Measurements from ENCODE around the gene PSMB8.
A peak's percentile ranks its signal among the peaks of the same experiment; 100 is the strongest.

Gene PSMB8

GRCh38 chr6:32796848-32797776, 46.7 kb downstream of the PSMB8 start:
- peak; percentile 55 to 83 for DNase-seq (ENCODE audit: low read depth in 2 of 2)

DNA sequence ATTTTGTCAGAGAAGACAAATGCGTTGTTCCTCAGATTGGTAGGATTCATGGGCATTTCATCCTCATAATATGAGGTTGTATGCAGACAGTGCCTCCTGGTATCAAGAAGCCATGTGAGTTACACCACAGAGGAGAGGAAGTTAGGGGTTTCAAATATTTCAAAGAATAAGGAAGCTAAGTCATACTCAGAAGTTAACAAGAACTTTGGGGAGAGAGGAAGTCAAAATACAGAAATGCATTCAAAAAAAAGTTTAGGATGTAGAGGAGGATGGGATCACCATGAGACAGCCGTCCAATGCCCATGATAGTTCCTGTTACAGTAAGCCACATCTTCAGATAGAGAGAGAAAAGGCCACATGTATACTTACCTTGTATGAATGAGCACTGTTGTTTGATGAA, 49.3 kb downstream of the PSMB8 start:
- DNase-seq (ENCODE audit: low read depth in 2 of 2), result no peak

GRCh38 chr6:32792901-32793435, 50.9 kb downstream of the PSMB8 start:
- DNase-seq (ENCODE audit: low read depth in 2 of 2), result no peak
